H9 (cell line): ENCODE results near the gene HPF1. TPM values are rescaled to one million over a fixed set of nuclear protein-coding genes. Genes with fewer than 3 reads are reported as not detected.

Experiments used
- DNase-seq: peaks from one replicate; pipeline ENCODE4 v3.0.0-alpha.2; 2017
- H2AFZ ChIP-seq: one replicate; pipeline ENCODE4 v1.6.1; 2013; ENCODE audit warnings: mild to moderate bottlenecking, low read length, control low read depth, moderate library complexity
- H2AK5ac ChIP-seq: 2 replicates; pipeline ENCODE4 v1.6.1; 2013; ENCODE audit warnings: low read length, control low read depth, mixed read lengths; ENCODE audit not compliant: insufficient read length
- H2BK120ac ChIP-seq: one replicate; pipeline ENCODE4 v1.6.1; 2013; ENCODE audit warnings: low read depth, mild to moderate bottlenecking, low read length, control low read depth, inconsistent platforms; ENCODE audit not compliant: poor library complexity, severe bottlenecking
- H2BK12ac ChIP-seq: 2 replicates; pipeline ENCODE4 v1.6.1; 2013; ENCODE audit warnings: low read length, control low read depth, mixed read lengths, low read depth; ENCODE audit not compliant: insufficient read length
- H2BK15ac ChIP-seq: 2 replicates; pipeline ENCODE4 v1.6.1; 2013; ENCODE audit warnings: low read depth, low read length, control low read depth
- H2BK20ac ChIP-seq: one replicate; pipeline ENCODE4 v1.6.1; 2013; ENCODE audit warnings: low read depth, mild to moderate bottlenecking, low read length, control low read depth, inconsistent platforms; ENCODE audit not compliant: poor library complexity, severe bottlenecking
- H2BK5ac ChIP-seq: 2 replicates; pipeline ENCODE4 v1.6.1; 2013; ENCODE audit warnings: low read length, control low read depth, mixed read lengths; ENCODE audit not compliant: insufficient read length
- H3K14ac ChIP-seq: 2 replicates; pipeline ENCODE4 v1.6.1; 2013; ENCODE audit warnings: low read length, control low read depth; ENCODE audit not compliant: insufficient read depth
- H3K18ac ChIP-seq: 2 replicates; pipeline ENCODE4 v1.6.1; 2013; ENCODE audit warnings: low read depth, mild to moderate bottlenecking, mixed read lengths, low read length, control low read depth; ENCODE audit not compliant: insufficient read length
- H3K23ac ChIP-seq: 2 replicates; pipeline ENCODE4 v1.6.1; 2013; ENCODE audit warnings: low read length, control low read depth, mixed read lengths, low read depth; ENCODE audit not compliant: insufficient read length
- H3K23me2 ChIP-seq: 2 replicates; pipeline ENCODE4 v1.6.1; 2013; ENCODE audit warnings: low read depth, mild to moderate bottlenecking, mixed read lengths, low read length, control low read depth; ENCODE audit not compliant: insufficient read length, poor library complexity, severe bottlenecking
- H3K27ac ChIP-seq: 2 replicates; pipeline ENCODE4 v1.5.1; 2013; ENCODE audit warnings: low read length, control low read depth, mixed read lengths, low read depth; ENCODE audit not compliant: insufficient read length
- H3K27me3 ChIP-seq: 2 replicates; pipeline ENCODE4 v1.6.1; 2013; ENCODE audit warnings: low read length, control low read depth, inconsistent platforms; ENCODE audit not compliant: insufficient read depth
- H3K4ac ChIP-seq: 2 replicates; pipeline ENCODE4 v1.6.1; 2013; ENCODE audit warnings: low read depth, mild to moderate bottlenecking, control low read depth, inconsistent platforms, low read length, moderate library complexity
- H3K4me1 ChIP-seq: 2 replicates; pipeline ENCODE4 v1.6.1; 2013; ENCODE audit warnings: low read length, control low read depth, inconsistent platforms; ENCODE audit not compliant: insufficient read depth
- H3K4me2 ChIP-seq: 2 replicates; pipeline ENCODE4 v1.6.1; 2013; ENCODE audit warnings: low read length, control low read depth, mixed read lengths; ENCODE audit not compliant: insufficient read length, insufficient read depth
- H3K56ac ChIP-seq: 2 replicates; pipeline ENCODE4 v1.6.1; 2013; ENCODE audit warnings: low read depth, mild to moderate bottlenecking, mixed read lengths, low read length, control low read depth; ENCODE audit not compliant: insufficient read length
- H3K79me1 ChIP-seq: 2 replicates; pipeline ENCODE4 v1.6.1; 2013; ENCODE audit warnings: low read depth, mild to moderate bottlenecking, moderate library complexity, low read length, control low read depth, inconsistent platforms; ENCODE audit not compliant: insufficient read depth, poor library complexity, severe bottlenecking
- H3K79me2 ChIP-seq: 2 replicates; pipeline ENCODE4 v1.6.1; 2013; ENCODE audit warnings: low read length, control low read depth, inconsistent platforms; ENCODE audit not compliant: insufficient read depth
- H3K9ac ChIP-seq: 2 replicates; pipeline ENCODE4 v1.6.1; 2013; ENCODE audit warnings: low read length, control low read depth, mixed read lengths; ENCODE audit not compliant: insufficient read length; ENCODE audit errors: extremely low read depth
- H3K9me3 ChIP-seq: one replicate; pipeline ENCODE4 v1.6.1; 2013; ENCODE audit warnings: low read depth, low read length, inconsistent platforms; ENCODE audit not compliant: control insufficient read depth
- H3T11ph ChIP-seq: one replicate; pipeline ENCODE4 v1.6.1; 2013; ENCODE audit warnings: mild to moderate bottlenecking, low read length, control low read depth, inconsistent platforms
- H4K20me1 ChIP-seq: one replicate; pipeline ENCODE4 v1.6.1; 2013; ENCODE audit not compliant: control insufficient read depth, insufficient read length, insufficient read depth
- H4K5ac ChIP-seq: 2 replicates; pipeline ENCODE4 v1.6.1; 2013; ENCODE audit warnings: low read depth, mild to moderate bottlenecking, mixed read lengths, low read length, control low read depth; ENCODE audit not compliant: insufficient read length
- H4K8ac ChIP-seq: replicated peaks from 2 replicates; pipeline ENCODE4 v1.6.1; 2013; ENCODE audit warnings: low read length, control low read depth, mixed read lengths, low read depth; ENCODE audit not compliant: insufficient read length
- H4K91ac ChIP-seq: 2 replicates; pipeline ENCODE4 v1.6.1; 2013; ENCODE audit warnings: low read depth, mild to moderate bottlenecking, moderate library complexity, mixed read lengths, low read length, control low read depth; ENCODE audit not compliant: insufficient read length
- H3K27ac Mint-ChIP-seq, 3 experiments: 2 replicates in 2 of 3; 3 replicates in 1 of 3; pipeline ENCODE4 v1.8.0; 2020 to 2021; ENCODE audit warnings: mixed read lengths in 3 of 3, mild to moderate bottlenecking in 1 of 3, moderate library complexity in 1 of 3
- H3K27me3 Mint-ChIP-seq: 2 replicates; pipeline ENCODE4 v1.8.0; 2021; ENCODE audit warnings: low read depth, mild to moderate bottlenecking, moderate library complexity, mixed read lengths
- H3K36me3 Mint-ChIP-seq, 3 experiments: 2 replicates in 2 of 3; 3 replicates in 1 of 3; pipeline ENCODE4 v1.8.0; 2020 to 2021; ENCODE audit warnings: low read depth in 3 of 3, mixed read lengths in 3 of 3; ENCODE audit not compliant: insufficient read depth in 1 of 3
- H3K4me1 Mint-ChIP-seq, 2 experiments: 2 replicates each; pipeline ENCODE4 v1.8.0; 2020; ENCODE audit warnings: mixed read lengths in 2 of 2
- H3K4me3 Mint-ChIP-seq, 2 experiments: 2 replicates in 1 of 2; 3 replicates in 1 of 2; pipeline ENCODE4 v1.8.0; 2020 to 2021; ENCODE audit warnings: mild to moderate bottlenecking in 2 of 2, mixed read lengths in 2 of 2, moderate library complexity in 1 of 2
- H3K9me3 Mint-ChIP-seq, 2 experiments: 2 replicates in 1 of 2; 3 replicates in 1 of 2; pipeline ENCODE4 v1.8.0; 2020; ENCODE audit warnings: mild to moderate bottlenecking in 2 of 2, mixed read lengths in 2 of 2, moderate library complexity in 1 of 2
- CTCF ChIP-seq: fragments of 200-600 bp; sonication (generic); conservative IDR thresholded peaks from 3 replicates; pipeline ENCODE4 v1.8.0; 2021; ENCODE audit warnings: antibody characterized with exemption, mild to moderate bottlenecking
- WGBS: extraction: QIAGEN DNeasy Blood & Tissue Kit; methylation state at CpG from one replicate; pipeline ENCODE4 v1.1.7; 2013; ENCODE audit warnings: missing lambda C conversion rate, low lambda C conversion rate, mixed read lengths; ENCODE audit not compliant: insufficient read length; ENCODE audit errors: extremely low coverage; 5-methylcytosine and 5-hydroxymethylcytosine counted together
- total RNA-seq: library from RNA; stranded (reverse); gene quantifications from 2 replicates; pipeline ENCODE4 v1.2.1, GENCODE V29; 2021

HPF1 gene
- total RNA-seq, 1 experiment from 2014 or later: 32.1 TPM

- no peak for TF ChIP-seq CTCF
- H3K23ac ChIP-seq: no peak overlapping the region
Measured at GRCh38 chr4:169724260-169724659, 33.5 kb downstream of the HPF1 start.

More at GRCh38 chr4:169724260-169724659, 33.5 kb downstream of the HPF1 start:
- no peak overlapping the region for H4K5ac ChIP-seq
- H3K14ac ChIP-seq: no peak overlapping the region
- H3K56ac ChIP-seq: no peak overlapping the region
- H3K79me1 ChIP-seq: no peaks in the 10 kb centered on the region
- H2BK120ac ChIP-seq: no peak overlapping the region
- H3K27ac Mint-ChIP-seq: no peak overlapping the region
- H3K23me2 ChIP-seq: no peaks in the 10 kb centered on the region
- no peaks in the 10 kb centered on the region for H3K27me3 Mint-ChIP-seq
- H3K4me2 ChIP-seq: no peak overlapping the region
- no peaks in the 10 kb centered on the region for H3K79me2 ChIP-seq
- H4K91ac ChIP-seq: no peak overlapping the region
- H3K4me3 Mint-ChIP-seq: no peak overlapping the region
- DNase-seq: no peak
- H3T11ph ChIP-seq: no peak overlapping the region
- no peaks in the 10 kb centered on the region for H3K27me3 ChIP-seq
- no peak overlapping the region for H3K27ac ChIP-seq
- H2BK20ac ChIP-seq: no peak overlapping the region
- H3K4me1 ChIP-seq: no peaks in the 10 kb centered on the region
- H2BK5ac ChIP-seq: no peak overlapping the region
- H4K20me1 ChIP-seq: no peaks in the 10 kb centered on the region
- H2BK15ac ChIP-seq: no peak overlapping the region
- no peaks in the 10 kb centered on the region for H3K9me3 Mint-ChIP-seq
- no peak overlapping the region for H3K18ac ChIP-seq
- no peak overlapping the region for H3K4ac ChIP-seq
- H2AK5ac ChIP-seq: no peak overlapping the region
- H3K36me3 Mint-ChIP-seq: peaks cover 0 to 5% (median 4%) of the 10 kb centered on the region in 3 experiments; a peak in 3 of 7 replicates
- no peaks in the 10 kb centered on the region for H3K4me1 Mint-ChIP-seq
- no peak overlapping the region for H4K8ac ChIP-seq
- no CpG with 5 or more reads among the region's 2 CpGs for WGBS
- no peak overlapping the region for H2BK12ac ChIP-seq
- no peaks in the 10 kb centered on the region for H3K9me3 ChIP-seq
- H3K9ac ChIP-seq: no peak overlapping the region
- no peak overlapping the region for H2AFZ ChIP-seq
